Stimulated activated CD8-positive, alpha-beta memory T cell treated with anti-CD3 and anti-CD28 coated beads, Interleukin-12 subunit alpha, Interleukin-12 subunit beta, amount 100 ng/mL, for 24 hours (primary cell): ENCODE measurements around the gene SPINK4.

ENCODE experiments used
- DNase-seq: peaks from one replicate; pipeline ENCODE4 v3.0.0-alpha.2; 2020; ENCODE audit errors: extremely low read depth

SPINK4 gene

GRCh38 chr9:33291901-33292300 lies 51.9 kb downstream of the SPINK4 start:
- DNase-seq, result no peak

GRCh38 chr9:33293782-33294181 lies 53.8 kb downstream of the SPINK4 start:
- DNase-seq, result no peak

- no peak for DNase-seq
These were observed 54.9 kb downstream of the SPINK4 start for GRCh38 chr9:33294670-33295432.

GRCh38 chr9:33295571-33295970 lies 55.6 kb downstream of the SPINK4 start:
- no peak for DNase-seq

GRCh38 chr9:33297432-33297831 lies 57.5 kb downstream of the SPINK4 start:
- no peak for DNase-seq
